Fibroblast of mammary gland (primary cell): ENCODE data around the gene PFKP.

Experiments
- DNase-seq: peaks from one replicate; pipeline ENCODE4 v3.0.0-alpha.2; 2010; ENCODE audit warnings: low read depth
- H3K4me3 ChIP-seq: 2 replicates; pipeline ENCODE4 v1.5.1; 2011; ENCODE audit warnings: low read depth, mild to moderate bottlenecking, low read length, moderate library complexity; ENCODE audit not compliant: control insufficient read depth
- TF ChIP-seq, protein P1 (sequence below): conservative IDR thresholded peaks from 2 replicates; pipeline ENCODE4 v1.5.1; 2011; ENCODE audit warnings: low read depth, low read length, inconsistent platforms; ENCODE audit not compliant: control insufficient read depth, insufficient read depth

PFKP gene

DNA sequence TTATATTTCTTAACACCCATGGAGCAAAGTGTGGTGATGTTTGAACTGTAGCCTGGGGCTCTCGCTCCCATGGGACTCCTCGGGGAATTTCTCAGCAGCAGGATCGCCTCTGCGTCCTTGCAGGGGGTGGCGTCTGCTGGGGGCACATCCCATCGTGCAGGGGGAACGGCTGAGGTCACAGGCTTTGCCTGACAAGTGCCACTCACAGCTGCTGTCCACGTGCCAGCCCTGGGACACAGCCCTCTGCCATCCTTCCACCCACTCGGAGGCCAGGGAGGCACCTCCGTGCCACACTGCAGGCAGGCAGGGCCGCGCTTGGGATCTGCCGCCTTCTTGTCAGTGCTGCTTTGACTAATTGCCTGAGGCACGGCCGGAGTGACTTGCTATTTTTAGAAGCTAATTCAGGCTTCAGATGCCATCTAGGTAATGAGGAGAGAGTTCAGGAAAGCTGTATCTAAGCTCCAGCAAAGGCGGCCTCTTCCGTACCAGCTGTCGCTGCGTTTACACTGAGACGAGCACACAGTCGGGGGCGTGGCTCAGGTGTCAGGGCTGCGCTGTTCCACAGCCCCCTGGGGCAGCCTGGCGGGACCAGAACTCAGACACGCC, 59.5 kb downstream of the PFKP start:
- no peak overlapping the region for H3K4me3 ChIP-seq
- TF ChIP-seq, protein P1, sequence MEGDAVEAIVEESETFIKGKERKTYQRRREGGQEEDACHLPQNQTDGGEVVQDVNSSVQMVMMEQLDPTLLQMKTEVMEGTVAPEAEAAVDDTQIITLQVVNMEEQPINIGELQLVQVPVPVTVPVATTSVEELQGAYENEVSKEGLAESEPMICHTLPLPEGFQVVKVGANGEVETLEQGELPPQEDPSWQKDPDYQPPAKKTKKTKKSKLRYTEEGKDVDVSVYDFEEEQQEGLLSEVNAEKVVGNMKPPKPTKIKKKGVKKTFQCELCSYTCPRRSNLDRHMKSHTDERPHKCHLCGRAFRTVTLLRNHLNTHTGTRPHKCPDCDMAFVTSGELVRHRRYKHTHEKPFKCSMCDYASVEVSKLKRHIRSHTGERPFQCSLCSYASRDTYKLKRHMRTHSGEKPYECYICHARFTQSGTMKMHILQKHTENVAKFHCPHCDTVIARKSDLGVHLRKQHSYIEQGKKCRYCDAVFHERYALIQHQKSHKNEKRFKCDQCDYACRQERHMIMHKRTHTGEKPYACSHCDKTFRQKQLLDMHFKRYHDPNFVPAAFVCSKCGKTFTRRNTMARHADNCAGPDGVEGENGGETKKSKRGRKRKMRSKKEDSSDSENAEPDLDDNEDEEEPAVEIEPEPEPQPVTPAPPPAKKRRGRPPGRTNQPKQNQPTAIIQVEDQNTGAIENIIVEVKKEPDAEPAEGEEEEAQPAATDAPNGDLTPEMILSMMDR: no peak
- DNase-seq: no peak

DNA sequence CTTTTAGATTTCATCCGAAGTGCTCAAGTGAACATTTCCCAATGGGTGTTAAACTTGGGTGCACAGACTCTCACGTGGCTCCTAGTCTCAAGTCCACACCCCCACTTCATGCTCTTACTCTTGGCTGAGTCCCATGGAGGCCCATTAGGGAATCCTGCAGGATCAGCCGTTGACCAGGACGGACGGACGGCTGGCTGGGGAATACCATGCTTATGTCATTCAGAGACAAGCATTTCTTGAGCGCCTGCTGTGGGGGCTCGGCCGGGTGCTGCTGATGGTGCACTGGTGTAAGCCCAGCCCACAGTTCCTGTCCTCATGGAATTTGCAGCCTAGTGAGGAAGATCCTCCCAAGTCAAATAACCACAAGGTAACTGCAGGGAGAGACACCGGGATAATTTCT, 60.6 kb downstream of the PFKP start:
- no peak overlapping the region for H3K4me3 ChIP-seq
- TF ChIP-seq, protein P1: no peak
- no peak for DNase-seq

DNA sequence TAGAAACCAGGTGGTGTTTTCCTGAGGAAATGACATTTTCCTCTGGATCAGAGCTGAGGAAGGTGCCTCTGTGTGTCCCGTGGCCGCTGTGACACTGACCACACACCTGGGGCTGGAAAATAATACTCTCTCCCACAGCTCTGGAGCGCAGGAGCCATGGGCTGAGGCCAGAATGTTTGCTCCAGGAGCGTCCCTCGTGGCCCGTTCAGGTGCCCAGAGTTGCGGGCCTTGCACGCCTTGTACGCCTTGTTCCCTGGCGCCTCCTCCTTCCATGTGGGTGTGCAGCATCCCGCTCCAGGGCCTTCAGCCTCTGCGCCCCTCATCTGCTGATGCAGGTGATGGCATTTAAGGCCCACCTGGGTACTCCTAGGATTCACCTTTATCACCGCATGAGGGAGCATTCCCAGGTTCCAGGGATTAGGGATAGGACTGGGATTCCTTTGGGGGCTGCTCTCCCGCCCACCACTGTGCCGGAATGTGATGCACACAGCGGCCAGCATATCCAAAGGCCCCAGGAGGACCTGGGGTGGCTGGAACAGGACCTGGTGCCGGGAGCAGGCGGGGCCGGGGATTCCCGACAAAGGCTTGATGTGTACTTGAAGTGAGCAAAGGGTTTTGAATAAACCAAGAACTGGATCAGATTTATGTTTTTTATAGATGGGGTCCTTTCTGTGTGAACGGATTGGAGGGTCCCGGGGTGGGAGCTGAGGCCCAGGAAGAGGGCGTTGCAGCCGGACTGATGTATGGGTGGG, 61.2 kb downstream of the PFKP start:
- no peak for DNase-seq
- TF ChIP-seq, protein P1: no peak

DNA sequence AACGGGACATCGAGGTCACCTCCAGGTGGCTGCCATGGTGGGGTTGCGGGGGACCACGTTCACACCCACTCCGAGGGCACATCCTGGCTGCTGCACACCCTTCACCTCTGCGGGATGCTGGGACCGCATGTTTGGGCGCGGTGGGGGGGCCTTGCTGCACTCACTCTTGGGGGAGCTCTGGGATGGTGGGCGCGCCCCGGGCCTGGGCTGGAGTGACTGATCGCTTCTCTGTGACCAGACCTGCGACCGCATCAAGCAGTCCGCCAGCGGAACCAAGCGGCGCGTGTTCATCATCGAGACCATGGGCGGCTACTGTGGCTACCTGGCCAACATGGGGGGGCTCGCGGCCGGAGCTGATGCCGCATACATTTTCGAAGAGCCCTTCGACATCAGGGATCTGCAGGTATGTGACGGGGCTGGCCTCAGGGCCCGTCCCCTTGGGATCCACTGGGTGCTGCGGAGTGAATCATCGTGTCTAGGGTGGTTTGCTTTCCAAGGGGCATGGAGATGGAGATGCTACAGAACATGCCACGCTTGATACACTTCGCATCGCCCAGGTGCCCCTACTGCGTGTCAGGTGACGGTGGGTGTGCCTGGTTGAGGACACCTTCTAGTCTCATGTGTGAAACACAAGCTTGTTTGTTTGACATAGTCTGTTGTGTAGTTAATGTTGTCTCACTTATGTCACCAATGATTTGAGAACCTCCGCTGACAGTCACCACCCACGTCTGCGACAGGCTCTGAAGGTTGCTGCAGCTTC, 62.4 kb downstream of the PFKP start:
- TF ChIP-seq, protein P1: no peak
- no peak for DNase-seq

More for the DNA sequence above, 61.2 kb downstream of the PFKP start:
- no peak overlapping the region for H3K4me3 ChIP-seq

DNA sequence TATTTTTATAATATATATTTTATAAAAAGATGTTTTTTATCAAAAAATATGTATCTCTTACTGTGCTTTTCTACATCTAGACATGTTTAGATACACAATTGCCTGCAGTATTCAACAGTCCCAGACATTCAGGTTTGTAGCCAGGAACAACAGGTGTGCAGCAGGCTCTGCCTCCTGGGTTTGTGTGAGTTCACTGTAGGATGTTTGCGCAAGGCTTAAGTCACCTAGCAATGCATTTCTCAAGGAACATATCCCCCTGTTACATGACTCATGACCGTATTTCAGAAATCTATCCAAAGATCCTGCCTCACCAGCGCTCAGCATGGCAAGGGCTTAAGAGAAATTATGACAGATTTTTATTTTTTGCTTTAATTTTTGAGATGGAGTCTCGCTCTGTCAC, 63.8 kb downstream of the PFKP start:
- no peak overlapping the region for H3K4me3 ChIP-seq
- TF ChIP-seq, protein P1: no peak
- DNase-seq: peak; percentile 73

More for the DNA sequence above, 62.4 kb downstream of the PFKP start:
- no peak overlapping the region for H3K4me3 ChIP-seq

DNA sequence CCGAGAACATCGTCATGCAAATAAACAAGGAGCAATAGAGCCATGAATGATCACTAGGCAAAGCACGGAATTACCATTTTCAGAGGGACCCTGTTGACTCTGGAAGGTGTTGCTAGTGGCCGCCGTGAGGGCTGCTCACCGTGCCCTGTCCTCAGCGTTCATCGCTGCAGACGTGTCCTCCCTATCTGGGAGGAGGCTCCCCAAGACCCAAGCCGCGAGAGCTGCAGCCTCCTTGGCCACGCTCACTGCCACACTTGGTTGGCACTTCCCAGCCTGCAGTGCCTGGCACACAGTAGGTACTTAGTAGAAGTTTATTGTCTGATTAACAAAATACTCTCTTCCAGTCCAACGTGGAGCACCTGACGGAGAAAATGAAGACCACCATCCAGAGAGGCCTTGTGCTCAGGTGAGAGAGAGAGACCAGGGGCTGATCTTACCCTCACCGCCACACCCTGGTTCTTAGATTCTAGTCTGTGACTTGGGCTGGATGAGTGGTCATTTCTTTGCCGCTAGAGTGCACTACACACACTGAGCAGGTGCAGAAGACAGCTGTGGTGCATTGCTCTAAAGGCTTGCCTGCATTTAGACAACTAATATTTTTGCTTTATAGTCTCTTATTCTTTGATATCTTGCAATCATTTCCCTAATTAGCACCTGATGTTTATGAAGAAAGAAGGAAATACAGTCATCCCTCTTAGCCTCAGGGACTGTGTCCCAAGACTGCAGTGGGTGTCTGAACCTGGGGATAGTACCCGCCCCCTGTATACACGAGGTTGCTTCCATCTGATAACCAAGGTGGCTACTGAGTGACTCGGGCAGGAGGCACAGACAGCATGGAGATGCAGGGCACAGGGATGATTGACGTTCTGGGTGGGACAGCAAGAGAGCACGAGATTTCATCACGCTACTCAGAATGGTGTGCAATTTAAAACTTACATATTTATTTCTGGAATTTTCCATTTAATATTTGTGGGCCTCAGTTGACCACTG, 65.0 kb downstream of the PFKP start:
- no peak overlapping the region for H3K4me3 ChIP-seq
- TF ChIP-seq, protein P1: no peak
- DNase-seq: peak; percentile 46
